HG03378 (cell line): ENCODE results near the gene TMEM242.

Experiments used
- ATAC-seq: cut with Tn5 transposase; IDR thresholded peaks from one replicate; pipeline ENCODE4 v1.9.1; 2021; ENCODE audit warnings: mild to moderate bottlenecking, moderate library complexity; ENCODE audit not compliant: unreplicated experiment

The TMEM242 gene

GRCh38 chr6:157271911-157272310 lies 51.4 kb downstream of the TMEM242 start:
- ATAC-seq: no peak

- no peak for ATAC-seq
Observed at GRCh38 chr6:157271441-157271840, 51.9 kb downstream of the TMEM242 start.

- ATAC-seq: no peak
Observed at GRCh38 chr6:157270916-157271315, 52.4 kb downstream of the TMEM242 start.

- ATAC-seq: no peak
Observed at GRCh38 chr6:157270308-157270707, 53.0 kb downstream of the TMEM242 start.

- ATAC-seq: no peak
Observed at GRCh38 chr6:157269261-157269794, 54.0 kb downstream of the TMEM242 start.

- no peak for ATAC-seq
Observed at GRCh38 chr6:157268835-157269234, 54.5 kb downstream of the TMEM242 start.

GRCh38 chr6:157268396-157268795 lies 54.9 kb downstream of the TMEM242 start:
- ATAC-seq: no peak

- ATAC-seq: no peak
Observed at GRCh38 chr6:157267654-157268053, 55.7 kb downstream of the TMEM242 start.

DNA sequence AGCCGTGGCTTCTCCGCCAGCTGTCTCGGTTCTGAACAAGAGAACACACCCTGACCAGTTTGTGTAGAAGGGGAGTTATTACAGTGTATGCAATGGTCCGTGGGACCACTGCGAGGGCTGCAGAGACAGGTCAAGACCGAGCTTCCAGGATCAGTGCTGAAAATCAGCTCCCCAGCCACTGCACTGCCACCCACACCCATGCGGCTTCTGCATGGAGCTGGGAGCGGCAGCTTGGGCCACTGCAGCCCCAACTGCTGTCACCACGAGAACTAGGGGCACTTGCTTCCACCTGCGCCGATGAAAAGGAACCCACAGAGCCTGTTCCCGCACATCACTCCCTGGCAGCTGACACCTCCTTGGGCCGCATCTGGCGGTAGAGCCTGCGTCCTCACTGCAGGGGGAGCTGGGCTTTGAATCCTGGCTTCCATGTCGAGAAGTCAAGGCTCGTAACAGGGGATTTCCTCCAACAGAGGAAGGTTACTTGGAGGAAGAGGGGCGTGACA lies 56.2 kb downstream of the TMEM242 start:
- no peak for ATAC-seq

DNA sequence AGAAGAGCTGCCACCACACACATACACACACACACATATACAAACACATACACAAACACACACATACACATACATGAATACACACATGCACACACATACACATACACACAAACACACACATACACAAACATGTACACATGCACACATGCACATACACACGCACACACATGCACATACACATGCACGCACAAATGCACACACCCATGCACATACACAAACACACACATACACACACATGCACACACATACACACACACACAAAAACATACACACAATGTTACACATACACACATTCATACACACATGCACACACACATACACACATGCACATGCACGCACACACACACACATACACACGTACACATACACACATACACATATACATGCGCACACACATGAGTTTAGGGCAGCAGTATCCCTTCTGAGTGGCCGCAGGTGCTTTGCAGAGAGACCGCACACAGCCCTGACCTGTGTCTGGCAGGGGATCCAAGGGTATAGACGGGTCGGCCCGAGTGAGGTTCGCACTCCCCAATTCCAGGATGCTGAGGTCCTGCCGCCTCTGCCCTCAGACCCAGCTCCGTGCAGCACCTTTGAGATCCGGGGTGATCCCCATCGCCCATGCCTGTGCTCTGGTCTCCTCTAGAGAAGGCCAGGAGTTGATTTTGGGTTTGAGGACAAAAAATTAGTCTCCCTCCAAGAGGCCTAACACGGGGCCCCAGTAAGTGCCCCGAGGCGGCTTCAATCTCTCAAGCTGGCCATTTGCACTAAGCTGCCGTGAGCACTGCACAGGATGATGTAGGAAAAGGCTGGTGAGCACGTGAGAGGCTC lies 56.8 kb downstream of the TMEM242 start:
- no peak for ATAC-seq

DNA sequence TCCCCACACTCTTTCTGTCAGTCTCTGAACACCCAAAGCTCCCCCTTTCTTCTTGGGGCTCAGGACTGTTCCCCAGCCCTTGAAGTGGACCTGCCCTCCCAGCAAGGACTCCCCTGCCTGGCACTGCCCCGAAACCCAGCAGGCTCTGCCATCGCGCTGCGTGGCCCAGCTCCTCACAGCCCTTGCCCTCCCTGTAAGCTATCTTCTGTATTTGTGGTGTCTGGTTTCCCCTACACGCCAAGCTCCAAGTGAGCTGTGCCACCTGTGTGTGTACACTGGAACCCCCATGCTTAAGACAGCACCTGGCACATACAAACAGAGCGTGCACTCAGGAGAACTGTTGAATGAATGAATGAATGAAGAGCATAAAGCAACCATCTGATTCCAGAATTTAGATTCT lies 57.7 kb downstream of the TMEM242 start:
- ATAC-seq: no peak

GRCh38 chr6:157265186-157265585 lies 58.1 kb downstream of the TMEM242 start:
- no peak for ATAC-seq

GRCh38 chr6:157264701-157265100 lies 58.6 kb downstream of the TMEM242 start:
- ATAC-seq: no peak

GRCh38 chr6:157263881-157264397 lies 59.4 kb downstream of the TMEM242 start:
- ATAC-seq: no peak

- no peak for ATAC-seq
Observed at GRCh38 chr6:157263146-157263545, 60.2 kb downstream of the TMEM242 start.

- no peak for ATAC-seq
Observed at GRCh38 chr6:157261606-157262005, 61.7 kb downstream of the TMEM242 start.

DNA sequence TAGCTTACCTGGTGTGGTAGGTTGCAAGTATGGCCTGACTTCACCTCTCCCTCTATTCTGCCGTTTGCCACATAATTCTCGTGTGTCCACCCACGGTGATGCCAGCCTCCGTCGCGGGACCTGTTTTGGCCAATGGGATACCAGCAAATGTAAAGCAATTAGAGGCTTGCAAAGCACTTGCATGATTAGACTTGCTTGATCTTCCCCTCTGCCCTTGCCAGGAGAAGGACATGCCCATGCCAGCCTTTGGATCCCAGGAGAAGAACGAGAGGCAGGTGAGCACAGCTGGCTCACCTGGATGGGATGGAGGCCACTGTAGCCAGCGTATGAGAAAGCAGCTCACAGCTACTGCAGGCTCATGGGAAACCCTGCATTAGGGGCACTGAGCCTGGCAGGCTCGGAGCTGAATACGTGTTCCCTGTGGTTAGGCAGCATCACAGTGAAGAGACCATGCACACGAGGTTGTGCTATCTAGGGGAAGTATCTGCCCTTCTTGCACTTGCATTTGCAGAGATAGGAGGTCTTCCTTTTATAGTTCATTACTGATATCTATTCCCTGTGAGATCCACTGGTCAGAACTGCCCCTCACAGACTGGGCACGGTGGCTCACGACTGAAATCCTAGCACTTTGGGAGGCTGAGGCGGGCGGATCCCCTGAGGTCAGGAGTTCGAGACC lies 62.4 kb downstream of the TMEM242 start:
- no peak for ATAC-seq

DNA sequence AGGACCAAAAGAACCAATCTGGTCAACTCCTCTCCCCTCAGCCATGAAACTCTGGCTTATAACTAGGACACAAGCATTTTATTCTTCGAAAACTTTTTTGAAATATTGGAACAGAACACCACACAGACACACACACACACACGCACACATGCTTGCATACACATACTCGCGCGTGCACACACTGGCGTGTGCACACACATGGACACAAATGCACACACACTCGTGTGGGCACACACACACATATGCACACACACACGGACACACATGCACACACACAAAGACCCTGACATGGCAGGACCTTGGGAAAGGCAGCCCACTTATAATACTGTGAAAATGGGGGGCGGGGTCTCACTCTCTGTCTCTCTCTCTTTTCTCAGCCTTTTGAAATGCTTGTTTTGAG lies 63.9 kb downstream of the TMEM242 start:
- no peak for ATAC-seq

DNA sequence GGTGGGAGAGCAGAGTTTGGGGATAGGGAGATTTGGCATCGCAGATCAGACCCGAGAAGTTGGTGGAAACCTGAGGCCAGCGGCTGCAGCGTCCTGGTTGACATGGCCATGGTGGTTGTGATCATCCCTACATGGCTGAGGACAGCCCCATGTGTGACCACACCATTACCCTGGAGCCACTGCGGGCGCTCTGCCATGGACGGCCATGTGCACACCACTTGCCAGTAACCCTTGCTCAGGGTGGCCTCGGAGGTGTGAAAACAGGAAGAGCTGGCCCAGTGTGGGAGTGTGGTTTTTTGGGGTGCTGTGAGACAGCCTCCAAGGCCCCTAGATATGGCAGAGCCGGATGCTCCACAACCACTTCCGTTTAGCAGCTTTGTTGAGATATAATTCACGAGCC lies 64.4 kb downstream of the TMEM242 start:
- ATAC-seq: no peak

DNA sequence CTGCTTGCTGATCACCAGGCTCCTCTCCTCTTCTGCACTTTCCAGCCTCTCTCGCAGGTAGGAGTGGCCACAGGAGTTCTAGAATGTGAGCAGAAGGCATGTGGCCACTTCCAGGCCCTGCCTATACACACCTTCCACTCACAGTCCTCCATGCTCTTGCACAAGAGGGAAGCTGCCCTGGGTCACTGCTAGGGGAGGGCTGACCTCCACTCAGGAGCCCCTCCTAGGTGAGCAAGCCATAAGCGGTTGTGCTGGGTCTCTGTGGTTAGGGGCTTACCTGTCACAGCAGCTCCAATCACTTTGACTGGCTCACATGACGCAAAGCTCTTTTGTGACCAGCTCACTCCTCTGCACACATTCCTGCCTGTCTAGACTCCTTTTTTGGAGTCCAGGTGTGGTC lies 68.2 kb downstream of the TMEM242 start:
- no peak for ATAC-seq

DNA sequence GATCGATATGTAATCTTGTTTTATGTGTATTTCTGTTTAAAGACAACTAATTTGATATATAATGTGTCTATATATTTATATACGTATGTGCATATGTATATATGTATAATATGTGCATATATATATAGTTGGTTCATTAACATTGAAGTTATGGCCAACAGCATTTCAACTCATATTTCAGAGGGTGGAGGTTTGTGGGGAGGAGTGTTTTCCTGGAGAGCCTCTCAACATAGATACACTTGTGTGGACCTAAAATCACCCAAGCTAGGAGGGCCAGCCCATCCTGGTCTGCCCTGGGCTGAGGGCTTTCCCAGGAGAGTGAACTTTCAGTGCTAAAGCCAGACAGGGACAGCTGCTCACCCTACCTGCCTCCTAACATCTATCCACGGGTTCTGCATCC lies 68.8 kb downstream of the TMEM242 start:
- ATAC-seq: no peak

GRCh38 chr6:157253699-157254098 lies 69.6 kb downstream of the TMEM242 start:
- no peak for ATAC-seq
